GM12864 (cell line): ENCODE results near the gene SYNJ2.

ENCODE experiments used
- DNase-seq: peaks from one replicate; pipeline ENCODE4 v3.0.0-alpha.2; 2011; ENCODE audit warnings: low read depth
- H3K4me3 ChIP-seq: 2 replicates; pipeline ENCODE4 v1.5.1; 2011; ENCODE audit warnings: mild to moderate bottlenecking, low read depth, low read length, control low read depth
- TF ChIP-seq, protein P1 (sequence below): IDR thresholded peaks from 2 replicates; pipeline ENCODE4 v1.5.1; 2011; ENCODE audit warnings: low read depth, mild to moderate bottlenecking, moderate library complexity, low read length, control low read depth, inconsistent platforms; ENCODE audit errors: missing control alignments

The SYNJ2 gene

DNA sequence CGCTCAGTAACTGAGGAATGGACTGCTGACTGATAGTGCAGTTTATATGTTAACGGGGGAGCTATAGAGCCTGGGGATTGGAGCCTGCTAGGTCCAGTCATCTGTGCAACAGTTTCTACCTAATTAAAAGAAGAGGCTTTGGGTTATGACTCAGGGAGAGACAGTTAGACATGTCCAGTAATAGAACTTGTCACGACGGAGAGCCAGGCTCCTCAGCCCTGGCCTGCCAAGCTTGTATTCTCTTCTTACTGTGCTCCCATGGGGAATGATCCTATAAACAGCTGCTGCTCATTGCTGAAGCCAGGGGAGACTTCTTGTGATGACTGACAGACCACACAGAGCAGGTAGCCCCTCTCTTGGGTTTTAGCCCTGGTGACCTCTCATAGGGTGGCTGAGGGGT is 69.3 kb downstream of the SYNJ2 start:
- DNase-seq: no peak
- TF ChIP-seq, protein P1, sequence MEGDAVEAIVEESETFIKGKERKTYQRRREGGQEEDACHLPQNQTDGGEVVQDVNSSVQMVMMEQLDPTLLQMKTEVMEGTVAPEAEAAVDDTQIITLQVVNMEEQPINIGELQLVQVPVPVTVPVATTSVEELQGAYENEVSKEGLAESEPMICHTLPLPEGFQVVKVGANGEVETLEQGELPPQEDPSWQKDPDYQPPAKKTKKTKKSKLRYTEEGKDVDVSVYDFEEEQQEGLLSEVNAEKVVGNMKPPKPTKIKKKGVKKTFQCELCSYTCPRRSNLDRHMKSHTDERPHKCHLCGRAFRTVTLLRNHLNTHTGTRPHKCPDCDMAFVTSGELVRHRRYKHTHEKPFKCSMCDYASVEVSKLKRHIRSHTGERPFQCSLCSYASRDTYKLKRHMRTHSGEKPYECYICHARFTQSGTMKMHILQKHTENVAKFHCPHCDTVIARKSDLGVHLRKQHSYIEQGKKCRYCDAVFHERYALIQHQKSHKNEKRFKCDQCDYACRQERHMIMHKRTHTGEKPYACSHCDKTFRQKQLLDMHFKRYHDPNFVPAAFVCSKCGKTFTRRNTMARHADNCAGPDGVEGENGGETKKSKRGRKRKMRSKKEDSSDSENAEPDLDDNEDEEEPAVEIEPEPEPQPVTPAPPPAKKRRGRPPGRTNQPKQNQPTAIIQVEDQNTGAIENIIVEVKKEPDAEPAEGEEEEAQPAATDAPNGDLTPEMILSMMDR: no peak
- no peak overlapping the region for H3K4me3 ChIP-seq

DNA sequence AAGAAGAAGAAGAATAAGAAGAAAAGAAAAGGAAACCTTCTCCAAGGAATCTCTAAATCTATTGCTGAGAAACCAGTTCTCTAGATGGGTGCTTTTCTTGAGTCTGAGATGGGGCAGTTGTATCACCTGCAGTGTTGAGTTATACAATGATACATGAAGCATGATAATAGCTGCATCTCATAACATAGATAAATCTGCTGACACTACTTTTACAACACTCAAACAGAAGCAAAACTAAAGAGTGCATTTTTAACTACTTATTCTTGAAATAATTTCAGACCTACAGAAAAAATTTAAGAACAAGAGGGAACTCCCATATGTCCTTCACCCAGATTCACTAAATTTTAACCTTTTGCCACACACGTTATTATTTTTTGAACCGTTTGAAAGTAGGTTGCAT is 70.3 kb downstream of the SYNJ2 start:
- no peak for DNase-seq
- TF ChIP-seq, protein P1: no peak
- H3K4me3 ChIP-seq: no peak overlapping the region

DNA sequence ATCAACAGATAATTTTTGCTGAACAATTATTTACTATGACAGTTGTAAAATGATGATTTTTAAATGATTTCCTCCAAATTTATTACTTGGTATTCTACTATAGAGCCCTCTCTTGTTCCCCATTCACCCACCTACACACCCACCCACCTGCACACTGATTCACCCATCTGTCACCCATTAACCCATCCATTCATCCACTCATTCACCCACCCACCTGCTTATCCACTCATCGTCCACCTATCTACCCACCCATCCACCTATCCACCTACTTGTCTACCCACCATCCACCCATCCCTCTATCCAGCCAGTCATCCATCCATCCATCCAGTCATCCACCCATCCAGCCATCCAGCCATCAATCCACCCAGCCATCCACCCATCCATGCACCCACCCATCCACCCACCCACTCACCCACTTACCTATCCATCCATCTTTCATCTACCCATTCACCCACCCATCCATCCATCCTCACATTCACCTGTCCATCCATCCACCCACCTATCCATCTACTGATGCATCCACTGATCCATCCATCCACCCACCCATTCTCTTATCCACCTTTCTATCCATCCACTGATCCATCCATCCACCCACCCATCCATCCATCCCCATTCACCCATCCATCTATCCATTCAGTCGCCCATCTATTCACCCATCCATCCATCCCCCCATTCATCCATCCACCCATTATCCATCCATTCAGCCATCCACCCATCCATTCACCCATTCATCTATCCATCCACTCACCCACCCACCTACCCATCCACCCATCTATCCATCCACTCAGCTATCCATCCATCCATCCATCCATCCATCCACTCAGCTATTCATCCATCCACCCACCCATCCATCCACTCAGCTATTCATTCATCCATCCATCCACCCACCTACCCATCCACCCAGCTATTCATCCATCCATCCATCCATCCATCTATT is 72.0 kb downstream of the SYNJ2 start:
- DNase-seq: no peak
- no peak overlapping the region for H3K4me3 ChIP-seq
- TF ChIP-seq, protein P1: no peak

DNA sequence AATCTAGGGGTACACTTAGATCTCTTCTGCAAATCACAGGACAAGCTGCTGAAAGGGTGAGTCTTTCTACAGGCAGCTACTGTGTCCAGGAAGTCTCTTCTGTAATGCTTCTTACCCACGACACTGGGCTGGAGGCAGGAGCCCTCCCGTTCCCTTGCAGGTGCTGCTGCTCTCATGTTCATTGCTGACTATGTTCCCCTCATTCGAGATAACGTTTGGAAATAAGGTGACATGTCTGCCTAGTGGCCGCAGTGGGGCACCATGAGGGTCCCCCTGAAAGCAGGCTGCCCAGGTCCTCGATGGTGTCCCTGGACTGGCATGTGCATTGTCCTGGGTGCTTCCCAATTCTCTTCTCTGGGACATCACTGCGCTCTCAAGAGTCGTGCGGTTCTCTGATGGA is 74.7 kb downstream of the SYNJ2 start:
- no peak overlapping the region for H3K4me3 ChIP-seq
- DNase-seq: no peak
- TF ChIP-seq, protein P1: no peak

DNA sequence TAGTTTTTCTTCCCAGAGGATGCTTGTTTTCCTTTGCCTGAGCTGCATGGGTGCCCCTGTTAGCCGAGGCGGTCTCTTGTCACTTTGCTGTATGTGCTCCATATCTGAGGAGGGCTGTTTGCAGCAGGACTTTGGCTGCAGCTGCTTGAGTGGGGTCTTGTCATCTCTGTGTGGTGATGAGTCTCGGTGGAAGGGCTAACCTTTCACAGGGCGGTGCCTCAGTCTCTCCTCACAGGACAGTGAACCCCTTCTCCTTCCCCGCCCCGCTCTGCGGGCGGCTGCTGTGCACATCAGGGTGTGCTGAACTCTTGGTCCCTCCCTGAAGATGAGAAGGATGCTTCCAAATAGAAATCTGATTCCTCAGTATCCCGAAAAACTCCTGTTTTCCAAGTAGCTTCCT is 75.1 kb downstream of the SYNJ2 start:
- TF ChIP-seq, protein P1: no peak
- H3K4me3 ChIP-seq: no peak overlapping the region
- no peak for DNase-seq

DNA sequence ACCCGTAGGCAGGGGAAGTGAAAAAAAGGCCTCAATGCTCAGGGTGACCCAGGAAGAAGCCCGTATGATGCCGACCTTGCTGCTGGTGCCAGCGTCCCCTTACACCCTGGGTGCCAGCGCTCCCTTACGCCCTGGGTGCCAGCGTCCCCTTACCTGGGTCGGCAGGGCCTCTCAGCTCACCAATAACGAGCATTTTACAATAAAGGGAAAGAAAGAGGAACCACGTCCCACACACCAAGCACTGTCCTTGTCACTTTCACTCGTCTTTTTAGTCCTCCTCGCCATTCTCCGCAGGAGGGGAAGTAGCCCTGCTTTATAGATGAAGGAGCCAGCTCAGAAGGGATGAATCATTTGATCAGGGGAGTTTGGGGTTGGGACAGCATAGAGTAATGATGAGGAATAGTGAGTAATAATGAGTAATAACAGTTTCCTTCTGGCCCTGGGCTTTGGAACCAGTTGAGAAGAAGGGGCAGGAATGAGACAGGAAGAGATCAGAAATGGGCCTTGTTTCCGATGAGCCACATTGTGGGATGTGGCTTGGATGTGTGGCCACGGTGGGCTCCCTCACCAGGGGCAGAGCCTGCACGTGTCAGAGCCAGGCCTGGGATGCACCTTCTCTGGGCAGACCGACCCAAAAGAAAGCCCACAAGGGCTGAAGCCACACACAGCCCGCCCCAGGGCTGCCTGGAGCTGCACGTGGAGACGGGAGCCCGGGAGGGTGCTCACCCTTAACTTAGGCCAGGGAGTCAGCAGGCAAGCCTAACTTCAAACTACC is 75.7 kb downstream of the SYNJ2 start:
- TF ChIP-seq, protein P1: no peak
- H3K4me3 ChIP-seq: no peak overlapping the region
- no peak for DNase-seq
